GM12891 (cell line): ENCODE measurements around the gene DLG5.

Experiments
- PAX5 ChIP-seq: IDR thresholded peaks from 2 replicates; pipeline ENCODE4 v1.6.1; 2011; ENCODE audit warnings: low read length, moderate library complexity, mild to moderate bottlenecking; ENCODE audit not compliant: insufficient read depth, severe bottlenecking
- POLR2A ChIP-seq: IDR thresholded peaks from 2 replicates; pipeline ENCODE4 v1.6.1; 2011; ENCODE audit warnings: low read depth, low read length, control low read depth
- POLR2AphosphoS5 ChIP-seq: IDR thresholded peaks from 2 replicates; pipeline ENCODE4 v1.6.1; 2011; ENCODE audit warnings: low read depth, low read length, control low read depth
- POU2F2 ChIP-seq: IDR thresholded peaks from 2 replicates; pipeline ENCODE4 v1.6.1; 2011; ENCODE audit warnings: low read depth, mild to moderate bottlenecking, control low read depth, low read length, moderate library complexity
- SPI1 ChIP-seq: IDR thresholded peaks from 2 replicates; pipeline ENCODE4 v1.6.1; 2011; ENCODE audit warnings: low read depth, low read length, control low read depth
- TAF1 ChIP-seq: IDR thresholded peaks from 2 replicates; pipeline ENCODE4 v1.6.1; 2011; ENCODE audit warnings: low read depth, low read length, control low read depth

DNA sequence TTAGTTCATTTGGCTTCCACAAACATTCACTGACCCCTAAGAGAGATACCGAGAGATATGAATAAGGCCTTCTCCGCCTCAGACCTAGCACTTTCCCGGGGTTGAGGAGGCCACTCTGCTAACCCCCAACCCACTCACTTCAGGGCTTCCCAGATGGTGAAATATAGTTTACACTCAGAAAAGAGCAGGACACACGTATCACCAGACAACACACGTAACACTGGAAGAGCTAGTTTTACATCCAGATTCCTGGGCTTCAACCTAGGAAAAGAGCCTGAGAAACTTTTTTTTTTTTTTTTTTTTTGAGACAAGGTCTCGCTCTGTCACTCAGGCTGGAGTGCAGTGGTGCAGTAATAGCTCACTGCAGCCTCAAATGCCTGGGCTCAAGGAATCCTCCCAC, 15.2 kb upstream of the DLG5 start:
- TF ChIP-seq POLR2AphosphoS5: no peak
- TF ChIP-seq POLR2A: no peak
- no peak for TF ChIP-seq TAF1
- TF ChIP-seq POU2F2: no peak
- no peak for TF ChIP-seq SPI1
- TF ChIP-seq PAX5: no peak
